Panc1 (cell line): ENCODE results near the gene SSUH2.

Experiments used
- POLR2AphosphoS5 ChIP-seq: IDR thresholded peaks from 2 replicates; pipeline ENCODE4 v1.6.1; 2012; ENCODE audit warnings: mild to moderate bottlenecking, low read depth, low read length, moderate library complexity
- REST ChIP-seq, 2 experiments: IDR thresholded peaks; 2 replicates each; pipeline ENCODE4 v1.6.1; 2011 to 2012; ENCODE audit warnings: low read depth in 2 of 2, control low read depth in 1 of 2, low read length in 1 of 2, mild to moderate bottlenecking in 1 of 2, moderate library complexity in 1 of 2; ENCODE audit not compliant: insufficient read depth in 1 of 2
- SIN3A ChIP-seq: IDR thresholded peaks from 2 replicates; pipeline ENCODE4 v1.6.1; 2012; ENCODE audit warnings: low read depth, mild to moderate bottlenecking, low read length, moderate library complexity, borderline replicate concordance; ENCODE audit not compliant: insufficient read depth
- TCF7L2 ChIP-seq: IDR thresholded peaks from 2 replicates; pipeline ENCODE4 v1.6.1; 2011; ENCODE audit warnings: mild to moderate bottlenecking, low read depth, low read length, inconsistent platforms
- TF ChIP-seq, protein P1 (sequence below): fragments of 450-650 bp; IDR thresholded peaks from 2 replicates; pipeline ENCODE4 v1.5.1; 2017; ENCODE audit warnings: mild to moderate bottlenecking

DNA sequence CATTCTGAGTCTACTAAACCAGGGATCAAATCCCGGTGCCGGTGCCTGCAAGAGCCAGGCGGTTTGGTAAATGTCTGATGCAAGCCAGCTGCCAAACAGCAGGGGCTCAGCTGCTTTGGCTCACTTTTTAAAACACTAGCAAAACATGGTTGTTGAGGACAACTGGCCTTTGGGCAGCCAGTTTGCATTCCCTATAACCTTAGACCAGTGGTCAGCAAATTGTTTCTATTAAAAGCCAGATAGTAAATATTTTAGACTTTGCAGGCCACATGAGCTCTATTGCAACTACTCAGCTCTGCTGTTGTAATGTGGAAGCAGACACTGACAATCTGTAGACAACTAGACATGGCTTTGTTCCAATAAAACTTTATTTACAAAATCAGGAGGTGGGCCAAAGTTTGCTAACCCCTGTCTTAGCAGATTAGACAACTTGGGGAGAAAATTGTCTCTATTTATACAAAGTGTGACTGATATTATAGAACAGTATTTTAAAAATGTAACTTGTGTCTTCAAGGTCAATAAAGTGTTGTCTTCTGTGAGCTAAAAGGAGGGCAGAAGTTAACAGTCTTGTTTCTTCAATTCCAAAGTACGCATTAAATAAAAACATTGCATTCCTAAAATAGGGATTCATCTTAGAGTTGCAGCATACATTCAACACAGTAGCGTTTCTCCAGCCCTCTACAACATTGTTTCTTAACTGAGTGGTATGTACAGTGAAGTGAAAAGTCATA lies 67.6 kb downstream of the SSUH2 start:
- TF ChIP-seq, protein P1, sequence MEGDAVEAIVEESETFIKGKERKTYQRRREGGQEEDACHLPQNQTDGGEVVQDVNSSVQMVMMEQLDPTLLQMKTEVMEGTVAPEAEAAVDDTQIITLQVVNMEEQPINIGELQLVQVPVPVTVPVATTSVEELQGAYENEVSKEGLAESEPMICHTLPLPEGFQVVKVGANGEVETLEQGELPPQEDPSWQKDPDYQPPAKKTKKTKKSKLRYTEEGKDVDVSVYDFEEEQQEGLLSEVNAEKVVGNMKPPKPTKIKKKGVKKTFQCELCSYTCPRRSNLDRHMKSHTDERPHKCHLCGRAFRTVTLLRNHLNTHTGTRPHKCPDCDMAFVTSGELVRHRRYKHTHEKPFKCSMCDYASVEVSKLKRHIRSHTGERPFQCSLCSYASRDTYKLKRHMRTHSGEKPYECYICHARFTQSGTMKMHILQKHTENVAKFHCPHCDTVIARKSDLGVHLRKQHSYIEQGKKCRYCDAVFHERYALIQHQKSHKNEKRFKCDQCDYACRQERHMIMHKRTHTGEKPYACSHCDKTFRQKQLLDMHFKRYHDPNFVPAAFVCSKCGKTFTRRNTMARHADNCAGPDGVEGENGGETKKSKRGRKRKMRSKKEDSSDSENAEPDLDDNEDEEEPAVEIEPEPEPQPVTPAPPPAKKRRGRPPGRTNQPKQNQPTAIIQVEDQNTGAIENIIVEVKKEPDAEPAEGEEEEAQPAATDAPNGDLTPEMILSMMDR, result no peak
- TF ChIP-seq REST (IDR thresholded peaks at IDR 0.05; ENCODE audit: insufficient read depth in 1 of 2, low read depth in 2 of 2, low read length in 1 of 2), result no peak
- no peak for TF ChIP-seq POLR2AphosphoS5
- no peak for TF ChIP-seq TCF7L2
- TF ChIP-seq SIN3A, result no peak
